ENCODE data around the gene LDHA. TPM values are rescaled to one million over a fixed set of nuclear protein-coding genes. Genes with fewer than 3 reads are reported as not detected.

LDHA gene
- total RNA-seq, 6 experiments from 2014 or later = 1,331 to 1,603 (median 1,438) TPM

GRCh38 chr11:18408558-18409291, 14.4 kb downstream of the LDHA start:
- TF ChIP-seq, protein P1, sequence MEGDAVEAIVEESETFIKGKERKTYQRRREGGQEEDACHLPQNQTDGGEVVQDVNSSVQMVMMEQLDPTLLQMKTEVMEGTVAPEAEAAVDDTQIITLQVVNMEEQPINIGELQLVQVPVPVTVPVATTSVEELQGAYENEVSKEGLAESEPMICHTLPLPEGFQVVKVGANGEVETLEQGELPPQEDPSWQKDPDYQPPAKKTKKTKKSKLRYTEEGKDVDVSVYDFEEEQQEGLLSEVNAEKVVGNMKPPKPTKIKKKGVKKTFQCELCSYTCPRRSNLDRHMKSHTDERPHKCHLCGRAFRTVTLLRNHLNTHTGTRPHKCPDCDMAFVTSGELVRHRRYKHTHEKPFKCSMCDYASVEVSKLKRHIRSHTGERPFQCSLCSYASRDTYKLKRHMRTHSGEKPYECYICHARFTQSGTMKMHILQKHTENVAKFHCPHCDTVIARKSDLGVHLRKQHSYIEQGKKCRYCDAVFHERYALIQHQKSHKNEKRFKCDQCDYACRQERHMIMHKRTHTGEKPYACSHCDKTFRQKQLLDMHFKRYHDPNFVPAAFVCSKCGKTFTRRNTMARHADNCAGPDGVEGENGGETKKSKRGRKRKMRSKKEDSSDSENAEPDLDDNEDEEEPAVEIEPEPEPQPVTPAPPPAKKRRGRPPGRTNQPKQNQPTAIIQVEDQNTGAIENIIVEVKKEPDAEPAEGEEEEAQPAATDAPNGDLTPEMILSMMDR (IDR thresholded peaks at IDR 0.05) = no peak
- H3K4me3 Mint-ChIP-seq = no peak overlapping the region
- H3K9me3 Mint-ChIP-seq = no peaks in the 10 kb centered on the region
- H3K36me3 Mint-ChIP-seq (ENCODE audit: low read depth) = peaks cover 14% of the 10 kb centered on the region
- peak overlapping the region; percentile 61 for H3K27ac Mint-ChIP-seq
- no peak for DNase-seq
- peaks cover 23% of the 10 kb centered on the region for H3K4me1 Mint-ChIP-seq (ENCODE audit: low read depth)
- peaks cover 1% of the 10 kb centered on the region; the same call in 1 of the 2 replicates for H3K27me3 Mint-ChIP-seq (ENCODE audit: insufficient read depth)

- no peak overlapping the region for H3K4me3 Mint-ChIP-seq
- H3K27ac Mint-ChIP-seq = no peak overlapping the region
- DNase-seq = no peak
- H3K4me1 Mint-ChIP-seq (ENCODE audit: low read depth) = peaks cover 10% of the 10 kb centered on the region
- no peaks in the 10 kb centered on the region for H3K9me3 Mint-ChIP-seq
- TF ChIP-seq, protein P1 (IDR thresholded peaks at IDR 0.05) = no peak
- no peaks in the 10 kb centered on the region for H3K36me3 Mint-ChIP-seq (ENCODE audit: low read depth)
- H3K27me3 Mint-ChIP-seq (ENCODE audit: insufficient read depth) = peaks cover 1% of the 10 kb centered on the region; the same call in 1 of the 2 replicates
These were observed 22.1 kb downstream of the LDHA start for GRCh38 chr11:18416459-18416858.

DNA sequence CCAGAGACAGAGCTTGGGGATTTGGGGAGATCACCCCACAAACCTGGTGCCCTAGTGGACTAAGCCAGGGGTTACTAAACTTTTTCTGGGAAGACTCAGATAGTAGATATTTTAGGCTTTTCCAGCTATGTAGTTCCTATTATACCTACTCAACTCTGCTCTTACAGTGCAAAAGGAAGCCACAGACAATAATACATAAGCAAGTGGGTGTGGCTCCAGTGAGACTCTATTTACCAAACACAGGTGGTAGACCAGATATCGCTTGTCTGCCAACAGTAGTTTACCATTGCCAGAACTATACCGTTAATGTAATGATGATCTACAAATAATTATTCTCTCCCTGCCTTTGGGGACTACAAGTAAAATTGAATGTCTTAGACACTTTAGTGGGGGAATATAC, 24.7 kb downstream of the LDHA start:
- no peaks in the 10 kb centered on the region for H3K36me3 Mint-ChIP-seq (ENCODE audit: low read depth)
- H3K27me3 Mint-ChIP-seq (ENCODE audit: insufficient read depth) = peaks cover 1% of the 10 kb centered on the region; the same call in 1 of the 2 replicates
- H3K27ac Mint-ChIP-seq = no peak overlapping the region
- TF ChIP-seq, protein P1 (IDR thresholded peaks at IDR 0.05) = no peak
- H3K4me1 Mint-ChIP-seq (ENCODE audit: low read depth) = no peaks in the 10 kb centered on the region
- H3K9me3 Mint-ChIP-seq = no peaks in the 10 kb centered on the region
- H3K4me3 Mint-ChIP-seq = no peak overlapping the region
- DNase-seq = no peak

DNA sequence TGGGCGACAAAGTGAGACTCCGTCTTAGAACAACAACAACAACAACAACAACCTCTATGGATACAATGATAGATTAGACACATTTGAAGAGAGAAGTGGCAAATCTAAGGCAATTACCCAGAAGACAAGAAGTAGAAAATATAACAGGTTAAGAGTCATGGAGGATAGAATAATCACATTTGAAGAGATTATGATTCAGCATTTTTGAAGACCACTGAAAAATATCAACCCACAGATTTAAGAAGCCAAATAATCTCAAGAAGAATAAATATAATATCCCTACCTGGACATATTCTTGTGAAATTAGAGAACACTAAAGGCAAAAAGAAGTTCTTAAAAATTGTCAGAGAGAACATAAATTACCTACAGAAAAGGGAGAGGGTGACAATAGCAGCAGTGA, 25.7 kb downstream of the LDHA start:
- Mint-ChIP-seq H3K4me1 (ENCODE audit: low read depth) (no peaks in the 10 kb centered on the region), H3K36me3 (ENCODE audit: low read depth) (no peaks in the 10 kb centered on the region), H3K4me3 (no peak overlapping the region), H3K9me3 (no peaks in the 10 kb centered on the region), H3K27ac (no peak overlapping the region), H3K27me3 (ENCODE audit: insufficient read depth) (peaks cover 1% of the 10 kb centered on the region; the same call in 1 of the 2 replicates)
- DNase-seq = no peak
- TF ChIP-seq, protein P1 (IDR thresholded peaks at IDR 0.05) = no peak

DNA sequence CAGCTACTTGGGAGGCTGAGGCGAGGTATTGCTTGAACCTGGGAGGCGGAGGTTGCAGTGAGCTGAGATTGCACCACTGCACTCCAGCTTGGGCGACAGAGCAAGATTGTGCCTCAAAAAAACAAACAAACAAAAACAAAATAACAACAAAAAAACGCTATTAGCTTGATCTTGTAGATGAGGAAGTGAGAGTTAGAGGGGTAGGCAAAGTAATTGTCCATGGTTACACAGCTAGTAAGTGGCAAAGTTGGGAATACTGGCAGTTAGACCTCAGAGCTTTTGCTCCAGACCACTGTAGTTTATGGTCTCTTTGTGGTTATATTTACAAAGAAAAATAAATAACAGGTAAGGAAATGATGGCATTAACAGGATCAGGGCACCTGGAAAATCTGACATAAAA, 32.9 kb downstream of the LDHA start:
- H3K4me3 Mint-ChIP-seq = no peak overlapping the region
- H3K4me1 Mint-ChIP-seq (ENCODE audit: low read depth) = no peaks in the 10 kb centered on the region
- no peaks in the 10 kb centered on the region for H3K36me3 Mint-ChIP-seq (ENCODE audit: low read depth)
- H3K27me3 Mint-ChIP-seq (ENCODE audit: insufficient read depth) = peaks cover 6% of the 10 kb centered on the region
- TF ChIP-seq, protein P1 (IDR thresholded peaks at IDR 0.05) = no peak
- no peaks in the 10 kb centered on the region for H3K9me3 Mint-ChIP-seq
- DNase-seq = no peak
- H3K27ac Mint-ChIP-seq = no peak overlapping the region

Measured in HFFc6 (cell line).